ENCODE data around the gene STBD1.
"Not testable (repeated sequence)": the region's sequence is repeated elsewhere in the genome, so short reads cannot be mapped to it uniquely, and the experiment has no call there.

STBD1 gene

DNA sequence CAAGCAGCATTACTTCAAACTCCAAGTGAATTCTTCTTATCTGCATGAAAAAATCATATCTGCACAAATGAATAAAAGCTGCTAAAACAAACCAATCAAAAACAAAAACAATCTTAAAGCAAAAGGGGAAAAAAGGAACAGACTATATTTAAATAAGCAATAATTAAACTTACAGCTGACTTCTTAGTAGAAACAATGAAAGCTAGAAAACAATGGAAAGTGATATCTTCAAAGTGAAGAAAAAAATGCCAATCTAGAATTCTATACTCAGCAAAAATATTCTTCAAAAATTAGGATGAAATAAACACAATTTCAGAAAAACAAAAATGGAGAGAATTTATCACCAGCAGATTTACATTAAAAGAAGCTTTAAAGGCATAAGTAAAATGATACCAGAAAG is 20.0 kb downstream of the STBD1 start:
- no peak for DNase-seq

DNA sequence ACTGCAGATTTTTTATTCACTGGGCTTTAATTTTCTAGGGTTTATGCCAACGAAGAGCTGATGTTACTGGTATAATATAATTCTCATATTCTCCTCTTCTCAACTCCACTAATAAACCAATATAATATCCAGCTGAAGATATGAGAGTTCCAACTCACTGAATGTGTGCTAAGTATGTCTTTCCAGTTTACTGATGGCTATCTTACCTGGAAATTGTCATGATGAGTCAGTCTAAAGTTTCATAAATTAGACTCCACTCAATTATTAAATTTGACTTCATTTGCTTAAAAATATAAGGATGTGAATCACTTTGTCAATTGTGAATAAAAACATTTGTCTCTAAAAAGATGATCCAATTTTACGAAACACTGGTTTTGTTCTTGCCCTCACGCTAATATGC is 28.4 kb downstream of the STBD1 start:
- no peak for DNase-seq

DNA sequence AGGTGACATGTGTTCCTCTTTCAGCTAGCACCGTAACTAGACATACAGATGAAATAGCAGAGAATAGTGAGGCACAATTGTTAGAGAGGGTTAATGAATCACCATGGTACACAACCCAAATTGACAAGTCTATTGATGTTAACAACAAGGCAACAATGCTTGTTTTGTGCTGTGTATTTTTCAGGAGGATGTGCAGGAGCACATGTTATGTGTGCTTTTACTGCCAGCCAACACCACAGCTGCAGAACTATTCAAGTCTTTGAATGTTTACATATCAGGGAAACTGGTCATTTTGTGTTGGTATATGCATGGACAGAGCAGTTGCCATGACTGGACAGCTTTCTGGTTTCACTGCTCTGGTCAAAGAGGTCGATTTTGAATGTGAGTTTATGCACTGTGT is 32.8 kb downstream of the STBD1 start:
- no peak for DNase-seq

DNA sequence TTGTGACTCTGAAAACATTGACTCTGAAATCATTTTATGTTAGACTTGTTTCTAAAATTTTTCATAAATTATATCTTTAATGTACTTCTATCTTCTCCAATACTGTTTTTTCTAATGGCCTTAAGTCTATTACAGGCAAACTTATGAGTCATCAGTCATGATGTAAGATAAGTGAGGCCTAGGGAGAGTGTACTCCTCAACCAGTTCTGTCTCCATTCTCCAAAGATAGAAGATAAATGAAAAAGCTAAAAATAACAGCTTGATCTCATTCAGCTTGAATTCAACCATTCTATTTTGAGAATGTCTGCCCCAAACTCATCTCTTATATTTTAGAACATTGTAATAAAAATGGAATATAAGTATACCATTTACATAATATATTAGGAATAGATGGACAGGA is 34.5 kb downstream of the STBD1 start:
- no peak for DNase-seq

DNA sequence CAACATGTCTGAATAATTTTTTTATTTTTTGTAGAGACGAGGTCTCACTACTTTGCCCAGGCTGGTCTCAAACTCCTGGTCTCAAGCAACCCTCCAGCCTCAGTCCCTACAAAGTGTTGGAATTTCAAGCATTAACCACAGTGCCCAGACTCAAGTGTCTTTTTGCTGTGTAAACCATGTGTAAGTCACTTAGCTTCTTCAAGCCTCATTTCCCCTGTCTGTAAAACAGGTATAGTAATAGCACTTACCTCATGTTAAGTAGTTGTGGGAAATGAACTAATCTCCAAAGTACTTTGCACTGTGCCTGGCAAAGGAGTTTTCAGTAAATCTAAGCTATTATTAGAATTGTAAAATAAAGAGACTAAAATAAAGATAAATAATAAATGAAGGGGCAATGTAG is 35.7 kb downstream of the STBD1 start:
- DNase-seq, result no peak

DNA sequence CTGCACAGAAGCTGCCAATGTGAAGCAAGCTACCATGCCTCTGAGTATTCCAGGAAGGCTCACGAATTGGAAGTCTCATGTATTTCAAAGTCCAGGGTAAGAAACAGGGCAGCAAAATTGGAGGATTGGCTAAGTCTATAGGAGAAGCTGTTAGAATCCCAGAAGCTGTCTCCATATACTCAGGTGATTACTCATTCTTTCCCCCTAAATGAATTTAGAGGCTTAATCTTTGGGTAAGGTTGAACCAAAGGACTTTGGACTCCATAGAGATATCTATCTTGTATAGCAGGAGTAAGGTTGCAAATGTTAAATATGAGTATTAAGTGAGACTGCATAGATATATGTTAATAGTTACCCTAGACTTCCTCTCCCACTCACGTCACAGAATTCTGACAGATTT is 36.3 kb downstream of the STBD1 start:
- no peak for DNase-seq

DNA sequence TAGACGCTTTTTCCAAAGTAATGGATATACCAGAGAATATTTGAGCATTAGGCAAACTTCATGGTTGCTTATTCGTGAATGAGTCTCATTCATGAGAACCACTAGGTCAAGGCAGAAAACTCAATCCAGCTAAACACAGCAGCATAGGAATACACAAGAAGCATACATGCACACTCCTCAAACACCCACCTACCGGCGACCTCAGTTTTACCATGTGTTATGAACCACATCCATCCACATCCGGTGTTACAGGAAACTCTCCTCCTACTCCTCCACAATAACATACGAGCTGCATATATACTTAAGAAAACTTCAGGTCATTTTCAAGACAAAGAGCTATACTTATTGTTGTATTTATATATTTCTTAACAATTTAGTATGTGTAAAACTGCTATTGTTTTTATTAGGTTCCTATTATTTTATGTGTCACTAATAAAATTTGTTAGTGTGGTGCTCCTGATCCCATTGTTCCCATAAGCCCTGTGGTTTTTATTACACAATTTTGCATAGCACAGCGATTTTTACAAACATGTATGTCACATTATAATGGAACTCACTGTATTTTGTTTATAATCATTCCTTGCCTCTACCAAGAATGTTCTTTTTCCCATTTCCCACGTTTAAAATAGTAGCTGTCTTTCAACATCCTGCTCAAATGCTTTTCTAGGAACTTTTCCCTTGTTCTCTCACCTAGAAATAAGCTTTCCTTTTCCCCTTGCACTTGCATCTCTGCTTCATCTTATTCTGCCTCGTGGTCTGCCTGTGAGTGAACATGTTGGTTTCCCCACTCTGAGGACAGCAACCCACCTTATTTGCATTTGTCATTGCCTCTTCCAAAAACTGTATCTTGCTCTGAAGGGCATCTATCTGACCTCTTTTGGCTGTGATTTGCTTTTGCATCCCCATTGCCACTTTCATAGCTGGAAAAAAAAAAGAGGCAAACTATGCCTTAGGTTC is 48.3 kb downstream of the STBD1 start:
- DNase-seq, result peak; percentile 71

DNA sequence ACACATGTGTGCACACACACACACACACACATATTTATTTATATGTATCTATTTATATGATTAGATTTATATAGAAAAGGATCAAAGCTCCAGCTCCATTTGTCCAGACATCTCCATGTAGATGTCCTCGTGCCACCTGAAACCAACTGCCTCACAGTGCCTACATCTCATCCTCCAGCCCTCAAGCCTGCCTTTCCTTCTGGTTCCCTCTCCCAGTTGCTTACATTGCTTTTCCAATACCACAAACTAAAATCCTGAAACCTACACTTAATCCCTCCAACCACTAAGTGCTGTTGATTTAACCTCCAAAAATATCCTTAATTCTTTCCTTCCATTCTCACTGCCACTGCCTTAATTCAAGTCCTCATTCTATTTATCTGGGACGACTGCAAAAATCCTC is 51.4 kb downstream of the STBD1 start:
- no peak for DNase-seq

DNA sequence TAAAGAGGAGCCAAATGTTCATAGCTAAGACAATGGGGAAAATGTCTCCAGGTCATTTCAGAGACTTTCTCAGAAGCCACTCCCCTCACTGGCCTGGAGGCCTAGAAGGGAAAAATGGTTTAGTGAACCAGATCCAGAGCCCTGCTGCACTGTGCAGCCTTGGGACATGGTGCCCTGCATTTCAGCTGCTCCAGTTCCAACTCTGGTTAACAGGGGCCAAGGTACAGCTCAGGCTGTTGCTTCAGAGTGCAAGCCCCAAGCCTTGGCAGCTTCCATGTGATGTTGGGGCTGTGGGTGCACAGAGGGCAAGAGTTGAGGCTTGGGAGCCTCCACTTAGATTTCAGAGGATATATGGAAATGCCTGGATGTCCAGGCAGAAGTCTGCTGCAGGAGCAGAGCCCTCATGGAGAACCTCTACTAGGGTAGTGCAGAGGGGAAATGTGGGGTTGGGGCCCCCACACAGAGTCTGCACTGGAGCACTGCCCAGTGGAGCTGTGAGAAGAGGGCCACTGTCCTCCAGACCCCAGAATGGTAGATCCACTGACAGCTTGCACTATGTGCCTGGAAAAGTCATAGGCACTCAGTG is 53.4 kb downstream of the STBD1 start:
- not testable (repeated sequence) for DNase-seq

All from GDM1 (cell line).